ENCODE data around the gene ELOVL7. TPM values are rescaled to one million over a fixed set of nuclear protein-coding genes. Genes with fewer than 3 reads are reported as not detected.

The ELOVL7 gene
- total RNA-seq, 1 experiment from 2014 or later = 1.2 TPM

- H3K27me3 ChIP-seq (ENCODE audit: low read length) = no peaks in the 10 kb centered on the region
- no peak for DNase-seq
- no peaks in the 10 kb centered on the region for H4K20me1 ChIP-seq (ENCODE audit: low read length)
- no peak for TF ChIP-seq EZH2phosphoT487 (IDR thresholded peaks at IDR 0.05; ENCODE audit: borderline replicate concordance, low read length)
- TF ChIP-seq EZH2 (IDR thresholded peaks at IDR 0.05; ENCODE audit: low read length, unreplicated experiment) = no peak
- no peak for TF ChIP-seq CTCF (conservative IDR thresholded peaks at IDR 0.05; ENCODE audit: low read depth, low read length)
- POLR2A ChIA-PET (ENCODE audit: unreplicated experiment) = no interaction called here
- no TSS peak for BruUV-seq (replicated peaks)
- H2AFZ ChIP-seq (ENCODE audit: low read length) = no peak overlapping the region
- no peak overlapping the region for H3K27ac ChIP-seq (ENCODE audit: low read length)
- H3K4me2 ChIP-seq (ENCODE audit: low read length) = no peak overlapping the region
- H3F3A ChIP-seq (ENCODE audit: low read length, unreplicated experiment) = no peaks in the 10 kb centered on the region
- CTCF ChIA-PET = no interaction called here
- H3K79me2 ChIP-seq (ENCODE audit: low read length) = no peaks in the 10 kb centered on the region
- H3K4me1 ChIP-seq (ENCODE audit: insufficient read depth, low read length) = no peaks in the 10 kb centered on the region
- no peak overlapping the region for H3K9ac ChIP-seq (ENCODE audit: low read length)
- intact Hi-C loops (cut with micrococcal nuclease) = no loop called here
- ATAC-seq = peak; percentile 37; the same call in 1 of the 2 replicates
- H3K36me3 ChIP-seq (ENCODE audit: low read depth, low read length) = no peaks in the 10 kb centered on the region
- no peaks in the 10 kb centered on the region for H3K9me2 ChIP-seq (replicated peaks; ENCODE audit: low read length)
- H3K4me3 ChIP-seq (ENCODE audit: low read length) = no peak overlapping the region
- no peaks in the 10 kb centered on the region for H3K9me3 ChIP-seq (ENCODE audit: low read length)
These were observed 49.4 kb downstream of the ELOVL7 start for GRCh38 chr5:60794691-60795090.

GRCh38 chr5:60792438-60792837 lies 51.6 kb downstream of the ELOVL7 start:
- Histone ChIP-seq H3K79me2 (ENCODE audit: low read length) (no peaks in the 10 kb centered on the region), H3K36me3 (ENCODE audit: low read depth, low read length) (no peaks in the 10 kb centered on the region), H3F3A (ENCODE audit: low read length, unreplicated experiment) (no peaks in the 10 kb centered on the region), H2AFZ (ENCODE audit: low read length) (no peak overlapping the region), H3K4me1 (ENCODE audit: insufficient read depth, low read length) (no peaks in the 10 kb centered on the region), H3K4me3 (ENCODE audit: low read length) (no peak overlapping the region), H3K9me2 (replicated peaks; ENCODE audit: low read length) (no peaks in the 10 kb centered on the region), H3K27me3 (ENCODE audit: low read length) (no peaks in the 10 kb centered on the region), H3K9ac (ENCODE audit: low read length) (no peak overlapping the region), H3K27ac (ENCODE audit: low read length) (no peak overlapping the region), H3K9me3 (ENCODE audit: low read length) (no peaks in the 10 kb centered on the region), H4K20me1 (ENCODE audit: low read length) (no peaks in the 10 kb centered on the region), H3K4me2 (ENCODE audit: low read length) (no peak overlapping the region)
- intact Hi-C loops (cut with micrococcal nuclease) = no loop called here
- DNase-seq (no peak), ATAC-seq (no peak)
- TF ChIP-seq EZH2phosphoT487 (IDR thresholded peaks at IDR 0.05; ENCODE audit: borderline replicate concordance, low read length) (no peak), CTCF (conservative IDR thresholded peaks at IDR 0.05; ENCODE audit: low read depth, low read length) (no peak), EZH2 (IDR thresholded peaks at IDR 0.05; ENCODE audit: low read length, unreplicated experiment) (no peak)
- BruUV-seq (replicated peaks) = no TSS peak
- CTCF ChIA-PET = no interaction called here
- POLR2A ChIA-PET (ENCODE audit: unreplicated experiment) = no interaction called here

- no peak for TF ChIP-seq EZH2 (IDR thresholded peaks at IDR 0.05; ENCODE audit: low read length, unreplicated experiment)
- no peak for TF ChIP-seq EZH2phosphoT487 (IDR thresholded peaks at IDR 0.05; ENCODE audit: borderline replicate concordance, low read length)
- TF ChIP-seq CTCF (conservative IDR thresholded peaks at IDR 0.05; ENCODE audit: low read depth, low read length) = no peak
- H3F3A ChIP-seq (ENCODE audit: low read length, unreplicated experiment) = no peaks in the 10 kb centered on the region
- H4K20me1 ChIP-seq (ENCODE audit: low read length) = no peaks in the 10 kb centered on the region
- H3K9me3 ChIP-seq (ENCODE audit: low read length) = no peaks in the 10 kb centered on the region
- H2AFZ ChIP-seq (ENCODE audit: low read length) = no peak overlapping the region
- no peak overlapping the region for H3K9ac ChIP-seq (ENCODE audit: low read length)
- ChIA-PET POLR2A (ENCODE audit: unreplicated experiment) (no interaction called here), CTCF (no interaction called here)
- intact Hi-C loops (cut with micrococcal nuclease) = no loop called here
- ATAC-seq (no peak), DNase-seq (no peak)
- no peak overlapping the region for H3K4me2 ChIP-seq (ENCODE audit: low read length)
- H3K27me3 ChIP-seq (ENCODE audit: low read length) = no peaks in the 10 kb centered on the region
- H3K36me3 ChIP-seq (ENCODE audit: low read depth, low read length) = no peaks in the 10 kb centered on the region
- no peaks in the 10 kb centered on the region for H3K9me2 ChIP-seq (replicated peaks; ENCODE audit: low read length)
- no peaks in the 10 kb centered on the region for H3K4me1 ChIP-seq (ENCODE audit: insufficient read depth, low read length)
- no peaks in the 10 kb centered on the region for H3K79me2 ChIP-seq (ENCODE audit: low read length)
- H3K27ac ChIP-seq (ENCODE audit: low read length) = no peak overlapping the region
- no TSS peak for BruUV-seq (replicated peaks)
- no peak overlapping the region for H3K4me3 ChIP-seq (ENCODE audit: low read length)
These were observed 54.5 kb downstream of the ELOVL7 start for GRCh38 chr5:60789551-60789950.

Measured in PC-3 (cell line).